GM23338 (cell line): ENCODE measurements around the gene RBL1. TPM values are rescaled to one million over a fixed set of nuclear protein-coding genes. Genes with fewer than 3 reads are reported as not detected.

Experiments
- ATAC-seq: fragments of 200-7000 bp; cut with Tn5 transposase; 3 replicates; pipeline ENCODE4 v1.9.1; 2020
- DNase-seq: peaks from one replicate; pipeline ENCODE4 v3.0.0-alpha.2; 2015; ENCODE audit warnings: low spot score
- H2AFZ ChIP-seq: fragments of 200-600 bp; sonication (generic); 2 replicates; pipeline ENCODE4 v1.8.0; 2016; ENCODE audit warnings: antibody characterized with exemption, mild to moderate bottlenecking, moderate library complexity
- H3F3A ChIP-seq: fragments of 200-600 bp; sonication (generic); replicated peaks from 2 replicates; pipeline ENCODE4 v1.8.0; 2017; ENCODE audit warnings: antibody characterized with exemption, mixed run types, low read depth
- H3K27ac ChIP-seq: fragments of 200-600 bp; sonication (generic); 2 replicates; pipeline ENCODE4 v1.6.1; 2016; ENCODE audit warnings: low read depth
- H3K27me3 ChIP-seq: fragments of 200-600 bp; sonication (generic); 2 replicates; pipeline ENCODE4 v1.8.0; 2016; ENCODE audit warnings: mild to moderate bottlenecking, mixed run types, moderate library complexity; ENCODE audit not compliant: insufficient read depth
- H3K36me3 ChIP-seq: fragments of 200-600 bp; sonication (generic); 2 replicates; pipeline ENCODE4 v1.8.0; 2016; ENCODE audit warnings: mild to moderate bottlenecking; ENCODE audit not compliant: insufficient read depth
- H3K4me1 ChIP-seq: fragments of 200-600 bp; sonication (generic); 2 replicates; pipeline ENCODE4 v1.8.0; 2016; ENCODE audit warnings: mild to moderate bottlenecking, moderate library complexity; ENCODE audit not compliant: insufficient read depth
- H3K4me2 ChIP-seq: fragments of 200-600 bp; sonication (generic); 2 replicates; pipeline ENCODE4 v1.7.1; 2017; ENCODE audit warnings: mixed run types
- H3K4me3 ChIP-seq: fragments of 200-600 bp; sonication (generic); 2 replicates; pipeline ENCODE4 v1.6.1; 2016; ENCODE audit warnings: mixed run types
- H3K79me2 ChIP-seq: fragments of 200-600 bp; sonication (generic); replicated peaks from 2 replicates; pipeline ENCODE4 v1.8.0; 2017; ENCODE audit warnings: mild to moderate bottlenecking; ENCODE audit not compliant: insufficient read depth
- H3K9me2 ChIP-seq: fragments of 200-600 bp; sonication (generic); 2 replicates; pipeline ENCODE4 v1.8.0; 2017; ENCODE audit not compliant: insufficient read depth
- H4K20me1 ChIP-seq: fragments of 200-600 bp; sonication (generic); replicated peaks from 2 replicates; pipeline ENCODE4 v1.8.0; 2017; ENCODE audit warnings: mild to moderate bottlenecking; ENCODE audit not compliant: insufficient read depth
- H3K27ac Mint-ChIP-seq: 2 replicates; pipeline ENCODE4 v1.8.0; 2020; ENCODE audit warnings: inconsistent platforms, mild to moderate bottlenecking, moderate library complexity, mixed read lengths
- H3K27me3 Mint-ChIP-seq: 3 replicates; pipeline ENCODE4 v1.8.0; 2022; ENCODE audit warnings: low read depth, mild to moderate bottlenecking, moderate library complexity, mixed read lengths, inconsistent platforms; ENCODE audit not compliant: insufficient read depth, poor library complexity
- H3K36me3 Mint-ChIP-seq: 3 replicates; pipeline ENCODE4 v1.8.0; 2021; ENCODE audit warnings: low read depth, mild to moderate bottlenecking, inconsistent platforms, moderate library complexity, mixed read lengths
- H3K4me1 Mint-ChIP-seq: 3 replicates; pipeline ENCODE4 v1.8.0; 2020; ENCODE audit warnings: mild to moderate bottlenecking, inconsistent platforms, mixed read lengths
- H3K4me3 Mint-ChIP-seq: 3 replicates; pipeline ENCODE4 v1.8.0; 2021; ENCODE audit warnings: moderate library complexity, mild to moderate bottlenecking, inconsistent platforms, mixed read lengths
- H3K9me3 Mint-ChIP-seq: 3 replicates; pipeline ENCODE4 v1.8.0; 2020; ENCODE audit warnings: moderate library complexity, mild to moderate bottlenecking, inconsistent platforms, mixed read lengths
- CREB1 ChIP-seq: fragments of 250-450 bp; sonication (Bioruptor Pico); IDR thresholded peaks from 2 replicates; pipeline ENCODE4 v1.5.0; 2020; ENCODE audit warnings: low read depth, mild to moderate bottlenecking, moderate library complexity
- EZH2 ChIP-seq: fragments of 200-600 bp; sonication (generic); IDR thresholded peaks from one replicate; pipeline ENCODE4 v1.8.0; 2017; ENCODE audit warnings: antibody characterized with exemption, mild to moderate bottlenecking, low read depth; ENCODE audit not compliant: unreplicated experiment
- EZH2phosphoT487 ChIP-seq: fragments of 200-600 bp; sonication (generic); IDR thresholded peaks from one replicate; pipeline ENCODE4 v1.8.1; 2018; ENCODE audit warnings: antibody characterized with exemption; ENCODE audit not compliant: unreplicated experiment
- JUNB ChIP-seq: IDR thresholded peaks from one replicate; pipeline ENCODE4 v1.6.1; 2016; ENCODE audit warnings: antibody characterized with exemption; ENCODE audit not compliant: unreplicated experiment
- NANOG ChIP-seq: IDR thresholded peaks from 2 replicates; pipeline ENCODE4 v1.6.1; 2016; ENCODE audit warnings: antibody characterized with exemption, borderline replicate concordance
- POLR2AphosphoS5 ChIP-seq: IDR thresholded peaks from 2 replicates; pipeline ENCODE4 v1.6.1; 2016; ENCODE audit warnings: antibody characterized with exemption, low read depth
- STAT1 ChIP-seq: IDR thresholded peaks from one replicate; pipeline ENCODE4 v1.6.1; 2016; ENCODE audit warnings: antibody characterized with exemption; ENCODE audit not compliant: unreplicated experiment
- ZNF114 ChIP-seq: fragments of 250-450 bp; sonication (Bioruptor Pico); IDR thresholded peaks from 2 replicates; pipeline ENCODE4 v1.5.0; 2020; ENCODE audit warnings: mild to moderate bottlenecking, moderate library complexity
- ZNF331 ChIP-seq: fragments of 250-450 bp; sonication (Bioruptor Pico); IDR thresholded peaks from 2 replicates; pipeline ENCODE4 v1.5.0; 2020; ENCODE audit warnings: low read depth, mild to moderate bottlenecking, moderate library complexity
- polyA plus RNA-seq: library from polyadenylated mRNA; unstranded; fragments of >200 nt; fragmentation: Nextera tagmentation; extraction: Ambion mirVana; gene quantifications from 2 replicates; pipeline ENCODE4 v1.2.1, GENCODE V29; 2016
- total RNA-seq: library from RNA; depleted of rRNA; stranded (reverse); fragments of >200 nt; shearing (Covaris generic); gene quantifications from 2 replicates; pipeline ENCODE4 v1.2.3, GENCODE V29; 2014
- TF ChIP-seq, protein P1 (sequence below): fragments of 250-450 bp; sonication (Bioruptor Pico); IDR thresholded peaks from 2 replicates; pipeline ENCODE4 v1.5.0; 2020; ENCODE audit warnings: mild to moderate bottlenecking, moderate library complexity
- TF ChIP-seq, protein P2 (sequence below), 2 experiments: fragments of 200-600 bp in 1 of 2; sonication (generic) in 1 of 2; conservative IDR thresholded peaks; 2 replicates each; pipeline versions ENCODE4 v1.5.1 to v1.6.1; 2016 to 2017; ENCODE audit warnings: antibody characterized with exemption in 2 of 2, low read depth in 2 of 2, mild to moderate bottlenecking in 2 of 2, moderate library complexity in 1 of 2
- TF ChIP-seq, protein P3 (sequence below): IDR thresholded peaks from one replicate; pipeline ENCODE4 v1.6.1; 2018; ENCODE audit warnings: antibody characterized with exemption; ENCODE audit not compliant: unreplicated experiment
- TF ChIP-seq, protein P4 (sequence below): IDR thresholded peaks from 2 replicates; pipeline ENCODE4 v1.6.1; 2016; ENCODE audit warnings: antibody characterized with exemption

RBL1 gene
- total and polyA plus RNA-seq, 2 experiments from 2014 or later: 6.4 to 12.6 TPM

DNA sequence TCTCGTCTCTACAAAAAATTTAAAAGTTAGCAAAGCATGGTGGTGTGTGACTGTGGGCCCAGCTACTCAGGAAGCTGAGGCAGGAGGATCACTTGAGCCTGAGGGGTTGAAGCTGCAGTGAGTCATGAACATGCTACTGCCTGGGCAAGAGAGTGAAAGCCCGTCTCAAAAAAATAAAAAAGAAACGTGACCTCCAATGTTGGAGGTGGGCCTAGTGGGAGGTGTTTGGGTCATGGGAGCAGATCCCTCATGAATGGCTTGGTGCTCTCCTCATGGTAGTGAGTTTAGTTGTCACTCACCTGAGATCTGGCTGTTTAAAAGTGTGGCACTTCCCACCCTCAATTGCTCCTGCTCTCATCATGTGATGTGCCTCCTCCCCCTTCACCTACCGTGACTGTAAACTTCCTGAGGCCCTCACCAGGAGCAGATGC lies 24.3 kb downstream of the RBL1 start:
- H3K27ac Mint-ChIP-seq: no peak overlapping the region

More for the DNA sequence above, 24.3 kb downstream of the RBL1 start:
- DNase-seq: no peak
- Histone ChIP-seq H3K79me2 (peaks cover 3% of the 10 kb centered on the region; the same call in 1 of the 2 replicates), H3F3A (no peaks in the 10 kb centered on the region), H3K27me3 (no peaks in the 10 kb centered on the region), H2AFZ (no peak overlapping the region), H3K4me3 (no peak overlapping the region), H4K20me1 (0 out of 2 replicates have a peak, but pooled peaks cover under 1% of the 10 kb centered on the region), H3K9me2 (no peaks in the 10 kb centered on the region), H3K36me3 (peaks cover under 1% of the 10 kb centered on the region; the same call in 1 of the 2 replicates), H3K4me2 (no peak overlapping the region), H3K27ac (no peak overlapping the region), H3K4me1 (no peaks in the 10 kb centered on the region)
- Mint-ChIP-seq H3K27me3 (no peaks in the 10 kb centered on the region), H3K4me1 (no peaks in the 10 kb centered on the region), H3K4me3 (no peak overlapping the region), H3K9me3 (peaks cover 12% of the 10 kb centered on the region), H3K36me3 (peaks cover 65% of the 10 kb centered on the region)
- ATAC-seq: no peak
- TF ChIP-seq JUNB (no peak), STAT1 (no peak), ZNF331 (CRISPR knock-in tag) (no peak), NANOG (no peak), POLR2AphosphoS5 (no peak), CREB1 (CRISPR knock-in tag) (no peak), ZNF114 (CRISPR knock-in tag) (no peak), EZH2 (no peak), EZH2phosphoT487 (no peak)
- TF ChIP-seq, protein P1, sequence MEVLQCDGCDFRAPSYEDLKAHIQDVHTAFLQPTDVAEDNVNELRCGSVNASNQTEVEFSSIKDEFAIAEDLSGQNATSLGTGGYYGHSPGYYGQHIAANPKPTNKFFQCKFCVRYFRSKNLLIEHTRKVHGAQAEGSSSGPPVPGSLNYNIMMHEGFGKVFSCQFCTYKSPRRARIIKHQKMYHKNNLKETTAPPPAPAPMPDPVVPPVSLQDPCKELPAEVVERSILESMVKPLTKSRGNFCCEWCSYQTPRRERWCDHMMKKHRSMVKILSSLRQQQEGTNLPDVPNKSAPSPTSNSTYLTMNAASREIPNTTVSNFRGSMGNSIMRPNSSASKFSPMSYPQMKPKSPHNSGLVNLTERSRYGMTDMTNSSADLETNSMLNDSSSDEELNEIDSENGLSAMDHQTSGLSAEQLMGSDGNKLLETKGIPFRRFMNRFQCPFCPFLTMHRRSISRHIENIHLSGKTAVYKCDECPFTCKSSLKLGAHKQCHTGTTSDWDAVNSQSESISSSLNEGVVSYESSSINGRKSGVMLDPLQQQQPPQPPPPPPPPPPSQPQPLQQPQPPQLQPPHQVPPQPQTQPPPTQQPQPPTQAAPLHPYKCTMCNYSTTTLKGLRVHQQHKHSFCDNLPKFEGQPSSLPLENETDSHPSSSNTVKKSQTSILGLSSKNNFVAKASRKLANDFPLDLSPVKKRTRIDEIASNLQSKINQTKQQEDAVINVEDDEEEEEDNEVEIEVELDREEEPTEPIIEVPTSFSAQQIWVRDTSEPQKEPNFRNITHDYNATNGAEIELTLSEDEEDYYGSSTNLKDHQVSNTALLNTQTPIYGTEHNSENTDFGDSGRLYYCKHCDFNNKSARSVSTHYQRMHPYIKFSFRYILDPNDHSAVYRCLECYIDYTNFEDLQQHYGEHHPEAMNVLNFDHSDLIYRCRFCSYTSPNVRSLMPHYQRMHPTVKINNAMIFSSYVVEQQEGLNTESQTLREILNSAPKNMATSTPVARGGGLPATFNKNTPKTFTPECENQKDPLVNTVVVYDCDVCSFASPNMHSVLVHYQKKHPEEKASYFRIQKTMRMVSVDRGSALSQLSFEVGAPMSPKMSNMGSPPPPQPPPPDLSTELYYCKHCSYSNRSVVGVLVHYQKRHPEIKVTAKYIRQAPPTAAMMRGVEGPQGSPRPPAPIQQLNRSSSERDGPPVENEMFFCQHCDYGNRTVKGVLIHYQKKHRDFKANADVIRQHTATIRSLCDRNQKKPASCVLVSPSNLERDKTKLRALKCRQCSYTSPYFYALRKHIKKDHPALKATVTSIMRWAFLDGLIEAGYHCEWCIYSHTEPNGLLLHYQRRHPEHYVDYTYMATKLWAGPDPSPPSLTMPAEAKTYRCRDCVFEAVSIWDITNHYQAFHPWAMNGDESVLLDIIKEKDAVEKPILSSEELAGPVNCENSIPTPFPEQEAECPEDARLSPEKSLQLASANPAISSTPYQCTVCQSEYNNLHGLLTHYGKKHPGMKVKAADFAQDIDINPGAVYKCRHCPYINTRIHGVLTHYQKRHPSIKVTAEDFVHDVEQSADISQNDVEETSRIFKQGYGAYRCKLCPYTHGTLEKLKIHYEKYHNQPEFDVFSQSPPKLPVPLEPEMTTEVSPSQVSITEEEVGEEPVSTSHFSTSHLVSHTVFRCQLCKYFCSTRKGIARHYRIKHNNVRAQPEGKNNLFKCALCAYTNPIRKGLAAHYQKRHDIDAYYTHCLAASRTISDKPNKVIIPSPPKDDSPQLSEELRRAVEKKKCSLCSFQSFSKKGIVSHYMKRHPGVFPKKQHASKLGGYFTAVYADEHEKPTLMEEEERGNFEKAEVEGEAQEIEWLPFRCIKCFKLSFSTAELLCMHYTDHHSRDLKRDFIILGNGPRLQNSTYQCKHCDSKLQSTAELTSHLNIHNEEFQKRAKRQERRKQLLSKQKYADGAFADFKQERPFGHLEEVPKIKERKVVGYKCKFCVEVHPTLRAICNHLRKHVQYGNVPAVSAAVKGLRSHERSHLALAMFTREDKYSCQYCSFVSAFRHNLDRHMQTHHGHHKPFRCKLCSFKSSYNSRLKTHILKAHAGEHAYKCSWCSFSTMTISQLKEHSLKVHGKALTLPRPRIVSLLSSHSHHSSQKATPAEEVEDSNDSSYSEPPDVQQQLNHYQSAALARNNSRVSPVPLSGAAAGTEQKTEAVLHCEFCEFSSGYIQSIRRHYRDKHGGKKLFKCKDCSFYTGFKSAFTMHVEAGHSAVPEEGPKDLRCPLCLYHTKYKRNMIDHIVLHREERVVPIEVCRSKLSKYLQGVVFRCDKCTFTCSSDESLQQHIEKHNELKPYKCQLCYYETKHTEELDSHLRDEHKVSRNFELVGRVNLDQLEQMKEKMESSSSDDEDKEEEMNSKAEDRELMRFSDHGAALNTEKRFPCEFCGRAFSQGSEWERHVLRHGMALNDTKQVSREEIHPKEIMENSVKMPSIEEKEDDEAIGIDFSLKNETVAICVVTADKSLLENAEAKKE (CRISPR knock-in tag): no peak
- TF ChIP-seq, protein P2, sequence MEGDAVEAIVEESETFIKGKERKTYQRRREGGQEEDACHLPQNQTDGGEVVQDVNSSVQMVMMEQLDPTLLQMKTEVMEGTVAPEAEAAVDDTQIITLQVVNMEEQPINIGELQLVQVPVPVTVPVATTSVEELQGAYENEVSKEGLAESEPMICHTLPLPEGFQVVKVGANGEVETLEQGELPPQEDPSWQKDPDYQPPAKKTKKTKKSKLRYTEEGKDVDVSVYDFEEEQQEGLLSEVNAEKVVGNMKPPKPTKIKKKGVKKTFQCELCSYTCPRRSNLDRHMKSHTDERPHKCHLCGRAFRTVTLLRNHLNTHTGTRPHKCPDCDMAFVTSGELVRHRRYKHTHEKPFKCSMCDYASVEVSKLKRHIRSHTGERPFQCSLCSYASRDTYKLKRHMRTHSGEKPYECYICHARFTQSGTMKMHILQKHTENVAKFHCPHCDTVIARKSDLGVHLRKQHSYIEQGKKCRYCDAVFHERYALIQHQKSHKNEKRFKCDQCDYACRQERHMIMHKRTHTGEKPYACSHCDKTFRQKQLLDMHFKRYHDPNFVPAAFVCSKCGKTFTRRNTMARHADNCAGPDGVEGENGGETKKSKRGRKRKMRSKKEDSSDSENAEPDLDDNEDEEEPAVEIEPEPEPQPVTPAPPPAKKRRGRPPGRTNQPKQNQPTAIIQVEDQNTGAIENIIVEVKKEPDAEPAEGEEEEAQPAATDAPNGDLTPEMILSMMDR (conservative IDR thresholded peaks at IDR 0.05; ENCODE audit: low read depth in 2 of 2): no peak
- TF ChIP-seq, protein P3, sequence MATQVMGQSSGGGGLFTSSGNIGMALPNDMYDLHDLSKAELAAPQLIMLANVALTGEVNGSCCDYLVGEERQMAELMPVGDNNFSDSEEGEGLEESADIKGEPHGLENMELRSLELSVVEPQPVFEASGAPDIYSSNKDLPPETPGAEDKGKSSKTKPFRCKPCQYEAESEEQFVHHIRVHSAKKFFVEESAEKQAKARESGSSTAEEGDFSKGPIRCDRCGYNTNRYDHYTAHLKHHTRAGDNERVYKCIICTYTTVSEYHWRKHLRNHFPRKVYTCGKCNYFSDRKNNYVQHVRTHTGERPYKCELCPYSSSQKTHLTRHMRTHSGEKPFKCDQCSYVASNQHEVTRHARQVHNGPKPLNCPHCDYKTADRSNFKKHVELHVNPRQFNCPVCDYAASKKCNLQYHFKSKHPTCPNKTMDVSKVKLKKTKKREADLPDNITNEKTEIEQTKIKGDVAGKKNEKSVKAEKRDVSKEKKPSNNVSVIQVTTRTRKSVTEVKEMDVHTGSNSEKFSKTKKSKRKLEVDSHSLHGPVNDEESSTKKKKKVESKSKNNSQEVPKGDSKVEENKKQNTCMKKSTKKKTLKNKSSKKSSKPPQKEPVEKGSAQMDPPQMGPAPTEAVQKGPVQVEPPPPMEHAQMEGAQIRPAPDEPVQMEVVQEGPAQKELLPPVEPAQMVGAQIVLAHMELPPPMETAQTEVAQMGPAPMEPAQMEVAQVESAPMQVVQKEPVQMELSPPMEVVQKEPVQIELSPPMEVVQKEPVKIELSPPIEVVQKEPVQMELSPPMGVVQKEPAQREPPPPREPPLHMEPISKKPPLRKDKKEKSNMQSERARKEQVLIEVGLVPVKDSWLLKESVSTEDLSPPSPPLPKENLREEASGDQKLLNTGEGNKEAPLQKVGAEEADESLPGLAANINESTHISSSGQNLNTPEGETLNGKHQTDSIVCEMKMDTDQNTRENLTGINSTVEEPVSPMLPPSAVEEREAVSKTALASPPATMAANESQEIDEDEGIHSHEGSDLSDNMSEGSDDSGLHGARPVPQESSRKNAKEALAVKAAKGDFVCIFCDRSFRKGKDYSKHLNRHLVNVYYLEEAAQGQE: no peak
- TF ChIP-seq, protein P4, sequence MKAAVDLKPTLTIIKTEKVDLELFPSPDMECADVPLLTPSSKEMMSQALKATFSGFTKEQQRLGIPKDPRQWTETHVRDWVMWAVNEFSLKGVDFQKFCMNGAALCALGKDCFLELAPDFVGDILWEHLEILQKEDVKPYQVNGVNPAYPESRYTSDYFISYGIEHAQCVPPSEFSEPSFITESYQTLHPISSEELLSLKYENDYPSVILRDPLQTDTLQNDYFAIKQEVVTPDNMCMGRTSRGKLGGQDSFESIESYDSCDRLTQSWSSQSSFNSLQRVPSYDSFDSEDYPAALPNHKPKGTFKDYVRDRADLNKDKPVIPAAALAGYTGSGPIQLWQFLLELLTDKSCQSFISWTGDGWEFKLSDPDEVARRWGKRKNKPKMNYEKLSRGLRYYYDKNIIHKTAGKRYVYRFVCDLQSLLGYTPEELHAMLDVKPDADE: no peak
